ENCODE results near the gene LAMB3. TPM values are rescaled to one million over a fixed set of nuclear protein-coding genes. Genes with fewer than 3 reads are reported as not detected.
A peak's percentile ranks its signal among the peaks of the same experiment; 100 is the strongest.

The LAMB3 gene
- total and polyA plus RNA-seq, 12 donors: 8.2 to 117 (median 34.7) TPM

DNA sequence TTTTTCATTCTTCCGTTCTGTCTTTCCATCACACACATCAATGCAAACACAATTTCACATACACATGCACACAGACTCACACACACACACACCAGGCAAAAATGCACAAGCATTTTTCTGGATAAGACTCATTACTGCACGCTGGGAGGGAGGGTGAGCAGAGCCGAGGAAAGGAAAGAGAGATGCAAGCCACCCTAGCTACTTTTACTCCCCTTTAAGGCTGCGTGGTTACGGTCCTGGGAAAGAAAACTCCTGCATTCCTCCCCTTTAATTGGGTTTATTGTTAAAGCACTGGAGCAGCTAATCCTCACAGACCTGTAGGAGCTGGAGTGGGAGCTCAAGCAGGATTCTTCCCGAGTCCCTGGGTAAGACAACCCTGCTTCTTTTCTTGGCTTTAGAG lies 68.8 kb downstream of the LAMB3 start, which contains the start of gene CAMK1G:
Gene CAMK1G (plus strand): TSS at position 307 of the 400 bp plus-strand sequence. CDS start 11,270 bp downstream, outside the sequence.
- 39 to 48% (median 44%) methylated on average over 6 of the region's 6 CpGs for WGBS, 4 donors
- Histone ChIP-seq H3K27ac (peak within 1 kb of the TSS in 1 of 5 donors; percentile 1), H3K36me3 (replicated peaks in 1 of 2) (no peaks in the 10 kb centered on the region), H3K27me3 (peaks cover 3% of the 10 kb centered on the region), H3K4me3 (peak within 1 kb of the TSS in 1 of 4 donors; percentile 24), H3K9me3 (replicated peaks in 1 of 3) (no peaks in the 10 kb centered on the region), H3K4me1 (replicated peaks in 1 of 2) (peaks cover 2 to 23% of the 10 kb centered on the region in 2 donors)
- intact Hi-C loops (cut with DNase I): no loop called here
- peak in 1 of 7 donors; percentile 66 for DNase-seq
- TF ChIP-seq, protein P1, sequence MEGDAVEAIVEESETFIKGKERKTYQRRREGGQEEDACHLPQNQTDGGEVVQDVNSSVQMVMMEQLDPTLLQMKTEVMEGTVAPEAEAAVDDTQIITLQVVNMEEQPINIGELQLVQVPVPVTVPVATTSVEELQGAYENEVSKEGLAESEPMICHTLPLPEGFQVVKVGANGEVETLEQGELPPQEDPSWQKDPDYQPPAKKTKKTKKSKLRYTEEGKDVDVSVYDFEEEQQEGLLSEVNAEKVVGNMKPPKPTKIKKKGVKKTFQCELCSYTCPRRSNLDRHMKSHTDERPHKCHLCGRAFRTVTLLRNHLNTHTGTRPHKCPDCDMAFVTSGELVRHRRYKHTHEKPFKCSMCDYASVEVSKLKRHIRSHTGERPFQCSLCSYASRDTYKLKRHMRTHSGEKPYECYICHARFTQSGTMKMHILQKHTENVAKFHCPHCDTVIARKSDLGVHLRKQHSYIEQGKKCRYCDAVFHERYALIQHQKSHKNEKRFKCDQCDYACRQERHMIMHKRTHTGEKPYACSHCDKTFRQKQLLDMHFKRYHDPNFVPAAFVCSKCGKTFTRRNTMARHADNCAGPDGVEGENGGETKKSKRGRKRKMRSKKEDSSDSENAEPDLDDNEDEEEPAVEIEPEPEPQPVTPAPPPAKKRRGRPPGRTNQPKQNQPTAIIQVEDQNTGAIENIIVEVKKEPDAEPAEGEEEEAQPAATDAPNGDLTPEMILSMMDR (IDR thresholded peaks at IDR 0.05): no peak
- peak in 1 of 2 donors; percentile 35 for TF ChIP-seq POLR2A (IDR thresholded peaks at IDR 0.05)

DNA sequence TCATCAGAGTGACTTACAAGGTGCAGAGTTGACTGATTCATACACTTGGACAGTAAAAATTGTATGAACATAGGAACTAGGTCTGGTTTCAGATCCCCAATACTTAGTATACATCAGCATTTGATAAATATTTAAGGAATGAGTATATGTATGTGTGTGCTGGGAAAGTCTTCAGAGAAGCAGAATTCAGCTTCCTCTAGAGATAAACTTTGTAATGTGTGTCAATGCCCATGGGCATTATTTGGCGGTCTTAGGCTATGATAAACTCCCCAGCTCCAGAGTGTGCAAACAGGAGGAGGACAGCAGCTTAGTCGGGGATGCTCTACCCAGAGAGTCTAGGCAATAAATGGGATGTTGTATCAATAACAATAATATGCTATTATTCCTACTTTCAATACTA lies 71.6 kb downstream of the LAMB3 start:
- TF ChIP-seq, protein P1 (IDR thresholded peaks at IDR 0.05): no peak
- TF ChIP-seq POLR2A (IDR thresholded peaks at IDR 0.05): no peak
- peaks cover 3% of the 10 kb centered on the region for H3K27me3 ChIP-seq
- 38 to 91% (median 84%) methylated on average over 2 of the region's 2 CpGs for WGBS, 4 donors

DNA sequence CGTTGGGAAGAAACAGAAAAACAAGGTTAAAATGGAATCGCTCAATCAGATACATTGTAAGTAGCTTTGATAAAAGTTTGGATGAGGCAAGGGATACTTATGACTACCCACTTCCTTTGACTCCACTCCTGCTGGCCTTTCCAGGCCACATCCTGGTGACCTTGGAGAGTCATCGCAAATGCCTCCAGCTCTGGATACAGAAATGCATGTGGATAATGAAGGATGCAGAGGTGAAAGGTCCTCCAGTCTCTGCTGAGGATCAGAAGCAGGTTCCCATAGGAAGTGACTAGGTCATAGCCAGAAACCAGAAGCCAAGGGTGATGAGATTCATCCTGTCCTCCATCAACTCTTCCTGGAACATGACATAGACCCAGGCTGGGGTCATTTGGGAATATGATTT lies 74.9 kb downstream of the LAMB3 start:
- Histone ChIP-seq H3K4me3 (no peak overlapping the region), H3K9me3 (replicated peaks in 1 of 3) (no peaks in the 10 kb centered on the region), H3K36me3 (replicated peaks in 1 of 2) (no peaks in the 10 kb centered on the region), H3K4me1 (replicated peaks in 1 of 2) (peaks cover 0 to 5% of the 10 kb centered on the region in 2 donors), H3K27me3 (peaks cover 3% of the 10 kb centered on the region), H3K27ac (peak overlapping the region in 1 of 5 donors; percentile 46)
- intact Hi-C loops (cut with DNase I): loop anchor here (2.0 to 5.0 kb wide), 4 partner anchors 50 to 170 kb away; no protein-coding TSS in a partner anchor
- DNase-seq: peak in 5 of 7 donors; percentile 29 to 46 (median 44)
- TF ChIP-seq, protein P1 (IDR thresholded peaks at IDR 0.05): no peak
- no peak for TF ChIP-seq POLR2A (IDR thresholded peaks at IDR 0.05)
- WGBS, 4 donors: 43 to 52% (median 48%) methylated on average over 3 of the region's 3 CpGs

More for the DNA sequence above, 71.6 kb downstream of the LAMB3 start:
- H3K27ac ChIP-seq: no peak overlapping the region
- DNase-seq: no peak
- no peaks in the 10 kb centered on the region for H3K9me3 ChIP-seq (replicated peaks in 1 of 3)
- peaks cover 2 to 12% of the 10 kb centered on the region in 2 donors for H3K4me1 ChIP-seq (replicated peaks in 1 of 2)
- no peak overlapping the region for H3K4me3 ChIP-seq
- no peaks in the 10 kb centered on the region for H3K36me3 ChIP-seq (replicated peaks in 1 of 2)
- intact Hi-C loops (cut with DNase I): no loop called here

DNA sequence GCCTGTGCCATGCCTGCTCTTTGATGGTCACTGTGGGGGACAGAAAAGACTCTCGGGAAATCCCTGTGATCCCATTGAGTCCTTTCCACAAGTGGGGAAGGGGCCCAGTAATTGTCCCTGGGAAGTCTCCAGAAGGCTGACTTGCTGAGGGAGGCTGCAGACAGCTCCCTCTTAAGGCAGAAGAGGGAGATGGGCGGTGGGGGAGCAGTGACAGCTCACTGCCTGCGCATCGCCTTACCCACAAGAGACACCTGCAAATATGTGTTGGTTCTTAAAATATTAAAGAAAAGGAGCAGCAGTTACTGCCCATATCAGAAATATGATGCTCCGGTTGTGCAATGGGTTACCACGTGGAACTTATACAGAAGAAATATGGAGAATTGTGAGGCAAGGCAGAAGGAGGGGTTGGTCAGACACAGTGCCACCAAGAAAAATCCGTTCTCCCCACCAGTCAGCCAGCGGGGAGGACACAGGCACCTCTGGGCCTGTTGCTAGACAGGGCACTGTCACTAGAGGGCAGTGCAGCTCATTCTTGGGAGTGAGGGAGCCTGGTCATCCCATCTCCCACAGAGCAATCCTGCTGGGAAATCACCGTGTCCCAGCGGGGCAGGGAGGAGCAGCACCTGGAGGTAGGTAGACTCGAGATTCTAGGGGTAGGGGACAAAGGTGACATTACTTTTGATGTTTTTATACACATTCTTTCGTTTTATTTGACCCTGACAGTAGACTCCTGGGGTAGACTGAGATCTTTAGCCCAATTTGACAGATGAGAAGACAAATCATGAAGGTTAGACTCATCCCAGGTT lies 75.6 kb downstream of the LAMB3 start:
- intact Hi-C loops (cut with DNase I): loop anchor here (2.0 to 5.0 kb wide), 4 partner anchors 51 to 171 kb away; no protein-coding TSS in a partner anchor
- WGBS, 4 donors: 14 to 22% (median 17%) methylated on average over 12 of the region's 12 CpGs

More for the DNA sequence above, 75.6 kb downstream of the LAMB3 start:
- no peak for TF ChIP-seq POLR2A (IDR thresholded peaks at IDR 0.05)
- TF ChIP-seq, protein P1 (IDR thresholded peaks at IDR 0.05): peak; percentile 87 to 96 (median 94)
- Histone ChIP-seq H3K36me3 (replicated peaks in 1 of 2) (no peaks in the 10 kb centered on the region), H3K9me3 (replicated peaks in 1 of 3) (no peaks in the 10 kb centered on the region), H3K4me3 (no peak overlapping the region), H3K4me1 (replicated peaks in 1 of 2) (peaks cover 0 to 5% of the 10 kb centered on the region in 2 donors), H3K27ac (peak overlapping the region in 1 of 5 donors; percentile 46), H3K27me3 (peaks cover 3% of the 10 kb centered on the region)
- peak; percentile 79 to 93 (median 87) for DNase-seq

All from adrenal gland (tissue), 12 donors.